ENCODE measurements around the gene SIPA1L3. TPM values are rescaled to one million over a fixed set of nuclear protein-coding genes. Genes with fewer than 3 reads are reported as not detected.

The SIPA1L3 gene
- total and polyA plus RNA-seq, 4 donors = 9.6 to 50.5 (median 27.6) TPM

DNA sequence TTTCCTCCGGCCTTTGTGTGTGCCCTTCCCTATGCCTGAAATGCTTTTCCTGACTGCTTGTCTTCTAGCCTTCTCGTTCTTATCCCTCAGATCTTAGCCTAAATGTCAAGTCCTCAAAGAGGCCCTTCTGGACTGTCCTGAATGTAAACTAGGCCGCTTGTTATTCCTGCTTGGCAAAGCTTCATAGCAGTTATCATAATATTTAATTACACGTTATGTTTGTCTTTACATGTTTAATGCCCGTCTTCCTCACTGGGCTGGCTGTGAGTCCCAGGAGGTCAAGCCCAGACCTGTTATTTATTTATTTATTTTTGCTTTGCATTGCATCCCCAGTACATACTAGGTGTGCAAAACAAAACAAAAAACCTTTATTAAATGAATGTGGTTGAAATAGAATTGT, 62.7 kb downstream of the SIPA1L3 start:
- ATAC-seq (ENCODE audit: insufficient read depth, low FRiP score) (no peak), DNase-seq (no peak)
- H3K4me1 ChIP-seq (ENCODE audit: control insufficient read depth in 5 of 5, insufficient read depth in 5 of 5, low read length in 5 of 5) = peaks cover 0 to 7% (median 0%) of the 10 kb centered on the region in 5 donors
- no peaks in the 10 kb centered on the region for H3K27me3 ChIP-seq (ENCODE audit: control insufficient read depth in 3 of 3, insufficient read depth in 3 of 3, low read length in 2 of 3)
- H3K27ac ChIP-seq (ENCODE audit: low read depth in 1 of 2, low read length in 1 of 2) = no peak overlapping the region
- 51 to 68% methylated on average over 5 of the region's 5 CpGs for WGBS, 2 donors
- peaks cover 1 to 10% (median 4%) of the 10 kb centered on the region in 4 donors for H3K9me3 ChIP-seq (ENCODE audit: control insufficient read depth in 4 of 4, insufficient read depth in 3 of 4, low read length in 3 of 4)
- H3K4me3 ChIP-seq = no peak overlapping the region
- TF ChIP-seq CTCF (IDR thresholded peaks at IDR 0.05; ENCODE audit: control extremely low read depth, extremely low read depth) = no peak
- no peak overlapping the region for H3K9ac ChIP-seq (ENCODE audit: insufficient read depth in 1 of 2, low read length in 2 of 2)
- peaks cover 0 to 3% (median 1%) of the 10 kb centered on the region in 4 donors for H3K36me3 ChIP-seq (ENCODE audit: control insufficient read depth in 4 of 4, insufficient read depth in 4 of 4, low read length in 4 of 4)

- ATAC-seq (ENCODE audit: insufficient read depth, low FRiP score) = no peak
- Histone ChIP-seq H3K36me3 (ENCODE audit: control insufficient read depth in 4 of 4, insufficient read depth in 4 of 4, low read length in 4 of 4) (peaks cover 0 to 3% (median 1%) of the 10 kb centered on the region in 4 donors), H3K4me1 (ENCODE audit: control insufficient read depth in 5 of 5, insufficient read depth in 5 of 5, low read length in 5 of 5) (peaks cover 0 to 8% (median 0%) of the 10 kb centered on the region in 5 donors), H3K9ac (ENCODE audit: insufficient read depth in 1 of 2, low read length in 2 of 2) (no peak overlapping the region), H3K27me3 (ENCODE audit: control insufficient read depth in 3 of 3, insufficient read depth in 3 of 3, low read length in 2 of 3) (no peaks in the 10 kb centered on the region), H3K4me3 (no peak overlapping the region), H3K9me3 (ENCODE audit: control insufficient read depth in 4 of 4, insufficient read depth in 3 of 4, low read length in 3 of 4) (peaks cover 1 to 10% (median 4%) of the 10 kb centered on the region in 4 donors), H3K27ac (ENCODE audit: low read depth in 1 of 2, low read length in 1 of 2) (no peak overlapping the region)
- 100% methylated on average over 4 of the region's 4 CpGs for WGBS, 2 donors
- DNase-seq = no peak
- no peak for TF ChIP-seq CTCF (IDR thresholded peaks at IDR 0.05; ENCODE audit: control extremely low read depth, extremely low read depth)
Measured at GRCh38 chr19:37970699-37971098, 63.7 kb downstream of the SIPA1L3 start.

GRCh38 chr19:37972803-37973202, 65.8 kb downstream of the SIPA1L3 start:
- Histone ChIP-seq H3K4me1 (ENCODE audit: control insufficient read depth in 5 of 5, insufficient read depth in 5 of 5, low read length in 5 of 5) (peaks cover 0 to 3% (median 0%) of the 10 kb centered on the region in 5 donors), H3K27me3 (ENCODE audit: control insufficient read depth in 3 of 3, insufficient read depth in 3 of 3, low read length in 2 of 3) (no peaks in the 10 kb centered on the region), H3K27ac (ENCODE audit: low read depth in 1 of 2, low read length in 1 of 2) (no peak overlapping the region), H3K36me3 (ENCODE audit: control insufficient read depth in 4 of 4, insufficient read depth in 4 of 4, low read length in 4 of 4) (peaks cover 0 to 3% (median 1%) of the 10 kb centered on the region in 4 donors), H3K9ac (ENCODE audit: insufficient read depth in 1 of 2, low read length in 2 of 2) (no peak overlapping the region), H3K9me3 (ENCODE audit: control insufficient read depth in 4 of 4, insufficient read depth in 3 of 4, low read length in 3 of 4) (peaks cover 1 to 10% (median 4%) of the 10 kb centered on the region in 4 donors), H3K4me3 (no peak overlapping the region)
- no peak for DNase-seq
- WGBS, 2 donors = 98 to 99% methylated on average over 3 of the region's 3 CpGs
- no peak for ATAC-seq (ENCODE audit: insufficient read depth, low FRiP score)
- no peak for TF ChIP-seq CTCF (IDR thresholded peaks at IDR 0.05; ENCODE audit: control extremely low read depth, extremely low read depth)

DNA sequence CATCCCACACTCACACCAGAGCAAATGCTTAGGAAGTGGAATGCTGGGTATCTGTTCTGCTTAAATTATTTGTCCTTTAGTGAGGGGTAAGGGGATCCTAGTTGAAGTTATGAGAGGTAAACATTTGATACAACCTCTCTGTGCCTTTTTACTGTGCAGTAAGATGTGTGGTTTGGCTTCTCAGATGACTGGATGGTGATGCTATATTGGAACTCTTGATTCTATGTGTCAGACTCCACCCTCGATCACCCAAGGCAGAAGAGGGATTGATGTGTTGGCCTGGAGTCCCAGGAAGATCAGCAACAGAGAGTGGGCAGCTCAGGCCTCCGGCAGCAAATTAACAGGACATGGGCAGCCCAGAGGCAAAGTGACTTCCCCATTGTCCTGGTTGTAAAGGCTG, 66.7 kb downstream of the SIPA1L3 start:
- no peak overlapping the region for H3K4me3 ChIP-seq
- H3K4me1 ChIP-seq (ENCODE audit: control insufficient read depth in 5 of 5, insufficient read depth in 5 of 5, low read length in 5 of 5) = peaks cover 0 to 3% (median 0%) of the 10 kb centered on the region in 5 donors
- H3K36me3 ChIP-seq (ENCODE audit: control insufficient read depth in 4 of 4, insufficient read depth in 4 of 4, low read length in 4 of 4) = peaks cover 0 to 3% (median 1%) of the 10 kb centered on the region in 4 donors
- no peaks in the 10 kb centered on the region for H3K27me3 ChIP-seq (ENCODE audit: control insufficient read depth in 3 of 3, insufficient read depth in 3 of 3, low read length in 2 of 3)
- TF ChIP-seq CTCF (IDR thresholded peaks at IDR 0.05; ENCODE audit: control extremely low read depth, extremely low read depth) = no peak
- H3K27ac ChIP-seq (ENCODE audit: low read depth in 1 of 2, low read length in 1 of 2) = no peak overlapping the region
- WGBS, 2 donors = 90 to 97% methylated on average over 2 of the region's 2 CpGs
- DNase-seq (no peak), ATAC-seq (ENCODE audit: insufficient read depth, low FRiP score) (no peak)
- no peak overlapping the region for H3K9ac ChIP-seq (ENCODE audit: insufficient read depth in 1 of 2, low read length in 2 of 2)
- peaks cover 1 to 10% (median 4%) of the 10 kb centered on the region in 4 donors for H3K9me3 ChIP-seq (ENCODE audit: control insufficient read depth in 4 of 4, insufficient read depth in 3 of 4, low read length in 3 of 4)

Measured in lung (tissue), 12 donors.